ENCODE results near the gene OAS3.

DNA sequence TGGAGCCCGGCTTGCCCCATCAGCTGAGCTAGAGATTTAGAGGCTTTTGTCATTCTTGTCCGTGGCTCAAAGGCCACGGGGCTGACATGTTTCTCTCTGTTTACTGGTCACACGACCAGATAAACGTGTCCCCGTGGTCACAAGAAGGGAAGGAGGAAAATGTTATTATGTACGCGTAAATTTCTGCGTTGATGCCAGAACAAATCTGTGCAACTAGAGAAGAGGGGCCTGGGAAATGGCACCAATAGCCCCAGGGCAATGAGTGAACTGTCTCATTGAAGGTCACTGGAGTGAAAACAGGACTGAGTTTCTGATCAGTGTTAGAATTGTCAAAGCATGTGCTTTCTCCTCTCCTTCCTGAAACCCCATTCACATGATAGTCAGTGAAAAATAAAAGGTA is 65.4 kb downstream of the OAS3 start:
- no peak for TF ChIP-seq FOXK2 (IDR thresholded peaks at IDR 0.05)
- no peak for TF ChIP-seq BHLHE40 (IDR thresholded peaks at IDR 0.05; ENCODE audit: borderline replicate concordance)

All from HEK293T (cell line).